HK-2 (cell line): ENCODE data around the gene CSH1.
"Not testable (repeated sequence)": the region's sequence is repeated elsewhere in the genome, so short reads cannot be mapped to it uniquely, and the experiment has no call there.

ENCODE experiments used
- DNase-seq: peaks from one replicate; pipeline ENCODE4 v3.0.0-alpha.2; 2018; ENCODE audit not compliant: unreplicated experiment

The CSH1 gene

DNA sequence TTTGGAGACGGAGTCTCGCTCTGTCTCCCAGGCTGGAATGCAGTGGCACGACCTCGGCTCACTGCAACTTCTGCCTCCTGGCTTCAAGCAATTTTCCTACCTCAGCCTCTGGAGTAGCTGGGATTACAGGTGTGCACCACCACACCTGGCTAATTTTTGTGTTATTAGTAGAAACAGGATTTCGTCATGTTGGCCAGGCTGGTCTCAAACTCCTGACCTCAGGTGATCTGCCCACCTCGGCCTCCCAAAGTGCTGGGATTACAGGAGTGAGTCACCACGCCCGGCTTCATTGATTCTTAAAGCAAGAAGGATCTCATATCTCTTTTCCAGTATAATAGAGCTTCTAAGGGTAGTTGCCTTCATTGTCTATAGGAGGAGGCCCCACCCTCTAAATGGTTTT, 8.4 kb upstream of the CSH1 start:
- DNase-seq = not testable (repeated sequence)

DNA sequence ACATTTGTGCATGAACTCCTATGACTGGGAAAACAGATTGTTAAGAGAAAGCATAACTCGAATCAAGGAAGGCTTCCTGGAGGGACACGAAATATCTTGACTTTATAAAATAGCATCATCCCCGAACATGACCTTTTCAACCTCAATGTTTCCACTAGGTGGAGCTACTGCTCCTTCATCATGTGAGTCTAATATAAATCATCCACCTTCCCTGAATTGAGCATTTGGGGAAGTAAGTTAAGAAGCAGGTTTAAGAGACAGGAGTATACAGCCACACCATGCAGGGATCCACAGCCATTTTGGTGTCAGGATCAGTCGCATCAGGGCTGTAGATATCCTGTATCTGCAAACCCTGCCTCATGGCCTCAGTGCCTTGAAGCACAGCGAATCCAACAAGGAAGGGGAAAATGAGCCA, 7.4 kb upstream of the CSH1 start:
- not testable (repeated sequence) for DNase-seq

DNA sequence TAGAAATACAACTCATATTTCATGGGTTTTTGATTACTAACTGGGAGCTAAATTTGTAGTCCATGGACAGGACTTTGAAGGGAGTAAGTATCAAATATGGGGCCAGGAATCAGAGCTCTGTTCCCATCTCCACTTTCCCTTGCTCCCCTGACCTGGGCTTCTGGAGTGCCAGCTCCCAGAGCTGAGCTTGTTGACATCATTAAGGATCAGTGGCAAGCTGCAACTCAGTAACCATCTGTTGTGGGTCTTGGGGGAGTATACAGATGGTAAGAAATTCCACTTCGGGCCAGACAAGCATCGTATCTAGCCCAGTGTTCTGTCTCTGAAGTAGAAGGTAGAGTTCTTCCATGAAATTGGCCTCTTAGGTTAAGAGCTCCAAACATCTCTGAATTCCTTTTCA, 5.6 kb upstream of the CSH1 start:
- DNase-seq = not testable (repeated sequence)

DNA sequence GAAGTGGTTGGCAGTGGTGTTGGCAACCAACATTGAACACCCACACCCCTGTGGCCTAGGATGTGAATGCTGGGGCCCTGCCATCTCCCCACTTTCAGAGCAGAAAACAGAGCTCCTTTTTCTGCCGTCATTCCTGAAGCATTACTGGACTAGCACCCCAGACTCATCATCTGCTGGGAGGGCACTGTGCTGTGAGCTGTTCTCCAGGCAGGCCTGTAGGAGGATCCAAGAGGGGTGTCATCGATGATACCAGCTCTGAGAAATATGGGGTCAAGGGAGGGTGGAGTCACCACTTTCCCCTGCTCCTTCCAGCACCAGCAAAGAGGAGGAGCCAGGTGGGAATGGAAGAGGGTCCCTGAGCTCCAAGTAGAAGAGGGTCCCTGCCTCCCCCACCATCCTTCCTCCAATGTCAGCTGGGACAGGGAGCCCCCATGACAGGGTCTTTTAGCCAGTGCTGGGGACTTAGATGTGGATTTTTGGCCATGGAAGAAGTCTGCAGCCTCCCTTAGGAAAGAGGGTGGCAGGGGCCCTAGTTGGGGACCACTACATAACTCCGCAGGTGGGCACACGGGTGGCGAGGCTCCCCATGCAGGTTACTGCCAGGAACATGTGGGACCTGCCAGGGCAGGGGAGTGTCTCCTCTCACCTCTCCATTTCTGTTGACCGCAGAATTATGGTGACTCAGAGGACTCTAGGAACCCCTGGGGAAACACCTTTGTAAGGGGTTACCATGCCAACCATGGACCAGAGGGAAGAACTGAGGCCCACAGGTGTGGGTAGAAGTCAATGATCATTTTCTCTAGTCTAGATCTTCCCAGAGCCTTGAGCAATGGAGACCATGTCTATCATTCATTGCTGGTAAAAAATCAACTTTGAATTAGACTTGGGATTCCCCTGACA, 2.8 kb upstream of the CSH1 start:
- not testable (repeated sequence) for DNase-seq

DNA sequence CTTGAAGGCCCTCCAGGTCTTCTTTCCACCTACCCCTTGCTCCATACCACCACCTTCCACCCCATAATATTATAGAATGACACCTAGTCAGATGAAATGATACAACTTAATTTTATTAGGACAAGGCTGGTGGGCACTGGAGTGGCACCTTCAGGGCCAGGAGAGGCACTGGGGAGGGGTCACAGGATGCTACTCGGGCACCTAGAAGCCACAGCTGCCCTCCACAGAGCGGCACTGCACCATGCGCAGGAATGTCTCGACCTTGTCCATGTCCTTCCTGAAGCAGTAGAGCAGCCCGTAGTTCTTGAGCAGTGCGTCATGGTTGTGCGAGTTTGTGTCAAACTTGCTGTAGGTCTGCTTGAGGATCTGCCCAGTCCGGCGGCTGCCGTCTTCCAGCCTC, 1.6 kb downstream of the CSH1 start:
- not testable (repeated sequence) for DNase-seq

DNA sequence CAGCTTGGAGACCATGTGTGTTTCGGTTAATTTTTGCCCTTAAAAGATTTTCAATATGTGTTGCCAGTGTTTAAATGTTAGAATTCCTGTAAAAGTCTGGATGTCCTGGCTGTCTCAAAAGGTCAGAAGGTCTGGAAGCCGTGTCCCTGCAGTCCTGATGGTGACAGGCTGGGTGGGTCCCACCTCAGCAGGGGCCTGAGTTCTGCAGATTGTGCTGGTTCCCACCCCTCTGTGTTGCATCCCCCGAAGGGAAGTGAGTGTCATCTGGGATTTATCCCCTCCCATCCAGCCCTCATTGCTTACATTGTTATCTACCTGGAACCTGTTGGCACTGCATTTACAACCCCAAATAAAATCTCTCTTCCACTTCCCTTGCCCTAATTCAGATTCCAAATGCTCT, 2.4 kb downstream of the CSH1 start:
- DNase-seq = not testable (repeated sequence)

DNA sequence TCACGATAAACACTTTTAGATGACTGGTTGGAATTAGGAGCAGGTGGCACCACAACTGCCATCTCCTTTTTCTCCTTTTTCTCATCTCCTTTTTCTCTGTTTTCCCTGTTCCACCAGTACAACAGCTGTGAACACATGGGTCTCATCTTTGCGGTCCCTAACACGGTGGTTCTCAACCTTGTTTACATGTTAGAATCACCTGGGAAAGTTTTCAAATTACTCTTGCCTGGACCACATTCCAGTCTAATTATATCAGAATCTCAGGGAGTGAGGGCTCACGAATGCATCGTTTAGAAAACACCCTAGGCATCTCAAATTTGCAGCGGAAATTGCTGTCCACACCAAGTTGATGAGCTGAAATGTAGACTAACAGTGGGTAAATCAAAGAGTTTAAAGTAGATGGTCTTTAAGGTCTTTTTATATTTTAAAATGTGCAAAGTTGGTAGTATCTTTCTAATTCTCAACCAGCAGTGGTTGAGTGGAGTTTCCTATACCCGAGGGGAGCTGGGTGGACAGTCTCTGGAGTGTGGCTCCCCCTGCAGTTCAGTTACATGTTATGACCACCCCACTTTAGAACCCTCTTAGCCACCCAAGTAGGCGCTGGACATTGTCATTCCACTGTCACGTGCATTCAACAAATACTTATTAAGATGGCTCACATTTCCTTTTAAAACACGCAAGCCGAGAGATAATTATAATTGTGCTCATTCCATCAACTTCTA, 3.9 kb downstream of the CSH1 start:
- not testable (repeated sequence) for DNase-seq

DNA sequence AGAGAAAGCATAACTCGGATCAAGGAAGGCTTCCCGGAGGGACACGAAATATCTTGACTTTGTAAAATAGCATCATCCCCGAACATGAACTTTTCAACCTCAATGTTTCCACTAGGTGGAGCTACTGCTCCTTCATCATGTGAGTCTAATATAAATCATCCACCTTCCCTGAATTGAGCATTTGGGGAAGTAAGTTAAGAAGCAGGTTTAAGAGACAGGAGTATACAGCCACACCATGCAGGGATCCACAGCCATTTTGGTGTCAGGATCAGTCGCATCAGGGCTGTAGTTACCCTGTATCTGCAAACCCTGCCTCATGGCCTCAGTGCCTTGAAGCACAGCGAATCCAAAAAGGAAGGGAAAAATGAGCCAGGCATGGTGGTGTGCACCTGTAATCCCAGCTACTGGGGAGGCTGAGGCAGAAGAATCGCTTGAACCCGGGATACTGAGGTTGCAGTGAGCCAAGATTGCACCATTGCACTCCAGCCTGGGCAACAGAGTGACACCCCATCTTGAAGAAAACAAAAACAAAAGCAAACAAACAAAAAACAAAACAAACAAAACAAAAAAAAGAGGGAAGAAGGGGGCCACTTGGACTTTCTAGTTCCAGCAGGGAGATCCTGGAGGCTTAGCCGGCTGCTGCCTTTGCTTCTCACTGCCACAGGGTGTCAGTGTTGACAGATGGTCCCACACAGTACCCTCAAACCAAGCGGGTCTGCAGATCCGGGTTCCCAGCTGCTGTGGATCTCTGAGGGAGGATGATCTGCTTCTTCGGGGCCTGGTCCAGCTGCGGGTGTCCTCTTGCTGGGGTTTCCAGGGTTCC, 7.1 kb downstream of the CSH1 start:
- DNase-seq = not testable (repeated sequence)

DNA sequence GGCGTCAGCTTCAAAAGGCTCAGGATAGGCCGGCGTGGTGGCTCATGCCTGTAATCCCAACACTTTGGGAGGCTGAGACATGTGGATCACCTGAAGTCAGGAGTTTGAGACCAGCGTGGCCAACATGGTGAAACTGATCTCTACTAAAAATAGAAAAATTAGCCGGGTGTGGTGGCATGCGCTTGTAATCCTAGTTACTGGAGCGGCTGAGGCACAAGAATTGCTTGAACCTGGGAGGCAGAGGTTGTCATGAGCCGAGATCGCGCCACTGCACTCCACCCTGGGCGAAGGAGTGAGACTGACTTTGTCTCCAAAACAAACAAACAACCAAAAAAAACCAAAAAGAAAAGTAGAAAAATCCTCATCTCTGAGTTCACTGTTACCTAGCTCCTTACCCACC, 11.3 kb downstream of the CSH1 start:
- not testable (repeated sequence) for DNase-seq

DNA sequence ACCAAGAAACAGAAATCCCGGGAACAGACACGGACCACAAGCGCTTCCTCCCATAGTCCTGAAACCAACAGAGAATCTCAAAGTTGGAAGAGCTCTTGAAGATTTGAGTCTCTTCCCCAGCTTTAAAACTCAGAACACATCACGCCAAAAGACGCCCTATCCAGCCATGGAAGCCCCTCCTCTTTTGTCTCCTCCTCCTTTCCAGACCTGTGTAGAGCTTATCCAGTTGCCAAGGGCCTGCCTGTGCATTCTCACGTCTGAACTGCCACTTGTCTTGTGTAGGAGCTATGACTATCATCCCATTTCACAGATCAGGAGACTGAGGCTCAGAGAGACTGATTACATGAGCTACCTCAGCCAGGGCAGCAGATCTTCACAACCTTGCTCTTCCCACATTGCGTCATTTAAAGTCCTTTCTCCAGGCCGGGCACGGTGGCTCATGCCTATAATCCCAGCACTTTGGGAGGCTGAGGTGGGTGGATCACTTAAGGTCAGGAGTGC, 13.7 kb downstream of the CSH1 start:
- DNase-seq = not testable (repeated sequence)

DNA sequence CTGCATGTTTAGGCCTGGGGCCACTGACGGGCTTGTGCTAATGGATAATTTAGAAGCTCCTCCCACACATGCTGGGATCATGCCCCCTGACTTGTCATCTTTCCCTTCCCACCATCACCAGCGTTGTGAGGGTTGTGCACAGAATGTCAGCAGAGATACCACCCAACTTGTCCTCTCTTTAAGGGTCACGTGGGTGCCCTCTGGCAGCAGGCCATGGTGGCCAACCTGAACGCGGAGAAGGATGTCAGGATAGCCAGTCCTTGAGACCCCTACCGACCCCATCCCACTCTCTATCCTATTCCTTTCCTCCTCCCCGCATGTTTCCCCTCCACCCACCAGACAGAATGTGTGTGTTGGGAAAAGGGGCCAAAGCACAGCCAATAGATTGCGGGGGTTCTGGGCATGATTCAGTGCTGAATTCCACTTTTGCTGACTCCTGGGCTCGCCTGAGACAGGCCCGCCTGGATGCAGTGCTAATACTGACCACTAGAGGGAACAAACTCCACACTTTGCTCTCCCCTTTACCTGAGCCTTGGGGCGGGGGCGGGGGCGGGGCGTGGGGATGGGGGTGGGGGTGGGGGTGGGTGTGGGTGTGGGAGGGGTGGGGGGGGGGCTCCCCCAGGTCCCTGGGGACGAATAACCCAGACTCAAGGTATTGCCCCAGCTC, 14.3 kb downstream of the CSH1 start, which contains the start of gene GH2:
Gene GH2 (minus strand): TSS at position 10 of the 667 bp plus-strand sequence. CDS start 143 bp downstream, outside the sequence.
- peak; percentile 71 for DNase-seq

DNA sequence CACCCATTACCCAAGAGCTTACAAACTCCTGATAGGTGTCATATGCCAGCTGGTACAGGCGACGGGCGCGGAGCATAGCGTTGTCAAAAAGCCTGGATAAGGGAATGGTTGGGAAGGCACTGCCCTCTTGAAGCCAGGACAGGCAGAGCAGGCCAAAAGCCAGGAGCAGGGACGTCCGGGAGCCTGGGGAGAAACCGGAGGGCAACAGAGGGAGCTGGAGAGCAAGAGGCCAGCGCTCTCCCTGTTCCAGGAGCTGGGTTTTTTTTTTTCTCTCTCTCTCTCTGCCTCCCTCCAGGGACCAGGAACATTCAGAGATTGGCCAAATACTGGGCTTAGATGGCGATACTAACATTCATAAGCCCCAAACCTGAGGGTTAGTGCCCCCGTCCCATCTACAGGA, 15.0 kb downstream of the CSH1 start:
- not testable (repeated sequence) for DNase-seq

DNA sequence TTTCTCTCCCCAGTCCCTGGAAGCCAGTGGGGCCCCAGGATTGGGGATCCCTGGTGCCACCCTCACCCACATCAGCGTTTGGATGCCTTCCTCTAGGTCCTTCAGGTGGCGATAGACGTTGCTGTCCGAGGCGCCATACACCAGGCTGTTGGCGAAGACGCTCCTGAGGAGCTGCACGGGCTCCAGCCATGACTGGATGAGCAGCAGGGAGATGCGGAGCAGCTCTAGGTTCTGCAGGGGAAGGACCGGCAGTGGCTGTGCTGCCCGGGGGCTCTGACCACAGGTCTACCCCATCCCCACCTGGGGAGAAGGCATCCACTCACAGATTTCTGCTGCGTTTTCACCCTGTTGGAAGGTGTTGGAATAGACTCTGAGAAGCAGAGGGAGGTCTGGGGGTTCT, 15.7 kb downstream of the CSH1 start:
- DNase-seq = no peak

DNA sequence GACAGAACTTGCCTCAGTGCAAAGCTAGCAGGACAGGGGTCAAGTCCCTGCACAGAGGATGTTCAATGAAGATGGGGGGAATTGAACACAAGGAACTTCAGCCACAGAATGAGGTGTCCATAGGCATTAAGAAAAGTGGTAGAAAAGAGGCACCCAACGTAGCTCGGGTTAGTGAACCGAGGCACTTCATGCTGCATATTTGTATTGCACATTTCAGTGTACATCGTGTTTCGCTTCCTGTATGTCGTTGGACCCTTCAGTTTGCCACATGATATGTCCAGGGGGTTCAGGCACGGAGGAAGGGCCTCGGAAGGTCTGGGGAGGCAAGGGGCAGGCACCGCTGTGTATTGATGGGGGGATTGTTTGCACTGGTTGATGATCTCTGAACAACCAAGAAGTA, 18.0 kb downstream of the CSH1 start:
- DNase-seq = not testable (repeated sequence)

DNA sequence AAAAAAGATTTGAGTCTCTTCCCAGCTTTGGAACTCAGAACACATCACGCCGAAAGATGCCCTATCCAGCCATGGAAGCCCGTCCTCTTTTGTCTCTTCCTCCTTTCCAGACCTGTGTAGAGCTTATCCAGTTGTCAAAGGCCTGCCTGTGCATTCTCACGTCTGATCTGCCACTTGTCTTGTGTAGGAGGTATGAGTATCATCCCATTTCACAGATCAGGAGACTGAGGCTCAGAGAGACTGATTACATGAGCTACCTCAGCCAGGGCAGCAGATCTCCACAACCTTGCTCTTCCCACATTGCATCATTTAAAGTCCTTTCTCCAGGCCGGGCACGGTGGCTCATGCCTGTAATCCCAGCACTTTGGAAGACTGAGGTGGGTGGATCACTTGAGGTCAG, 21.7 kb downstream of the CSH1 start:
- DNase-seq = not testable (repeated sequence)

DNA sequence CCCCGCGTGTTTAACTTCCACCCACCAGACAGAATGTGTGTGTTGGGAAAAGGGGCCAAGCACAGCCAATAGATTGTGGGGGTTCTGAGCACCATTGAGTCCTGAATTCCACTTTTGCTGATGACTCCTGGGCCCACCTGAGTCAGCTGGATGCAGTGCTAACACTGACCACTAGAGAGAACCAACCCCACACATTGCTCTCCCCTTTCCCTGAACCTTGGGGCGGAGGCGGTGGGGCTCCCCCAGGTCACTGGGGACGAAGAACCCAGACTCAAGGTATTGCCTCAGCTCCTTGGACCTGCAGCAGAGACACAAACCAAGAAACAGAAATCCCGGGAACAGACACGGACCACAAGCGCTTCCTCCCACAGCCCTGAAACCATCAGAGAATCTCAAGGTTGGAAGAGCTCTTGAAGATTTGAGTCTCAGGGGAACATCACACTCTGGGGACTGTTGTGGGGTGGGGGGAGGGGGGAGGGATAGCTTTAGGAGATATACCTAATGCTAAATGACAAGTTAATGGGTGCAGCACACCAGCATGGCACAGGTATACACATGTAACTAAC, 22.2 kb downstream of the CSH1 start:
- DNase-seq = not testable (repeated sequence)

DNA sequence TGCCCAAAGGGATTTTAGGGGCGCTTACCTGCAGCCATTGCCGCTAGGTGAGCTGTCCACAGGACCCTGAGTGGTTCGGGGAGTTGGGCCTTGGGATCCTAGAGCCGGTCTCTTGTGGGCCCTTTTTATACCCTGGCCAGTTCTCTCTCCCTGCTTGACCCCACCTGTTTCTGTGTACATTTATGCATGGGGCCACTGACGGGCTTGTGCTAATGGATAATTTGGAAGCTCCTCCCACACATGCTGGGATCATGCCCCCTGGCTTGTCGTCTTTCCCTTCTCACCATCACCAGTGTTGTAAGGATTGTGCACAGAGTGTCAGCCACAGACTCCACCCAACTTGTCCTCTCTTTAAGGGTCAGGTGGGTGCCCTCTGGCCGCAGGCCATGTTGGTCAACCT, 22.8 kb downstream of the CSH1 start, which contains the start of gene CSH2:
Gene CSH2 (minus strand): TSS at position 101 of the 400 bp plus-strand sequence. CDS start 63 bp downstream, at position 38.
- not testable (repeated sequence) for DNase-seq

DNA sequence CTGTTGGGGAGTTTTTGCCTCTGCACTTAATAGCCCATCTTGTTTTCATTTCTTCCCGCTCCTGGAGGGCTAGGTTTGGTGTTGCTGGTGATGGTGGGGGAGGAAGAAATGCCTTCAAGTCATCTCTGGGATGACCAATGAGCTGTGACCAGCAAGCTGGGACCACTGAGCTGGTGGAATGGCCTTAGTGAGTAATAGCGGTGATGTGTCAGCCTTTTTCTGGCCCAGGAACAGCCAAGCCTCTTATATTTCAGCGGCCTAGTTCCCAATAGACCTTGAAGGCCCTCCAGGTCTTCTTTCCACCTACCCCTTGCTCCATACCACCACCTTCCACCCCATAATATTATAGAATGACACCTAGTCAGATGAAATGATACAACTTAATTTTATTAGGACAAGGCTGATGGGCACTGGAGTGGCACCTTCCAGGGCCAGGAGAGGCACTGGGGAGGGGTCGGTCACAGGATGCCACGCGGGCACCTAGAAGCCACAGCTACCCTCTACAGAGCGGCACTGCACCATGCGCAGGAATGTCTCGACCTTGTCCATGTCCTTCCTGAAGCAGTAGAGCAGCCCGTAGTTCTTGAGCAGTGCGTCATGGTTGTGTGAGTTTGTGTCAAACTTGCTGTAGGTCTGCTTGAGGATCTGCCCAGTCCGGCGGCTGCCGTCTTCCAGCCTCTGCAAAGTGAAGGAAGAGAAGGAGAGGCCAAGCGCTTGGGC, 24.6 kb downstream of the CSH1 start:
- DNase-seq = peak; percentile 42

DNA sequence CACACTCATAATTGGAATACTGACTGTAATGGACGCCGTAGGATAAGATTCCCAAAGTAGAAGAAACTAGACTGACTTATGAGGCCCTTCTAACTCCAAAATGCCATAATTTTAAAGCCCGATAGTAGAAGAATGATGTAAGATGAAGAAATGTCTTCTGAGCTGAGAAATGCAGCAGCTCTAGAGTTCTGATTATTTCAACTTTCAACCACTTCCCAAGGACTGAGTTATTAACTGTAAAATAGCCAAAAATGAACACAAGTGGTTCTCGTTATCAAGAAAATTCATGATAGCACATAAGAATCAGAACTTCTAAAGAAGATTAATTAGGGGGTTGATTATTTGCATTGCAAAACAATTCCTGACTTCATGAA, 26.1 kb downstream of the CSH1 start:
- not testable (repeated sequence) for DNase-seq
